HepG2 (cell line): ENCODE results near the gene ENDOG. TPM values are rescaled to one million over a fixed set of nuclear protein-coding genes. Genes with fewer than 3 reads are reported as not detected.

Source experiments
- GPN1 ChIP-seq: sonication (generic); formaldehyde crosslinking; IDR thresholded peaks from 2 replicates; pipeline ENCODE4 v1.5.1; 2020; ENCODE audit warnings: missing genetic modification reagents, borderline replicate concordance
- MAFK ChIP-seq, 2 experiments: IDR thresholded peaks in 1 of 2; conservative IDR thresholded peaks in 1 of 2; 2 replicates each; pipeline ENCODE4 v1.6.1; 2011; ENCODE audit warnings: improper control_type of control experiment in 2 of 2, low read length in 2 of 2
- NFE2L1 ChIP-seq: sonication (generic); formaldehyde crosslinking; IDR thresholded peaks from 2 replicates; pipeline ENCODE4 v1.4.0; 2020; ENCODE audit warnings: missing genetic modification reagents, mild to moderate bottlenecking, borderline replicate concordance
- POGK ChIP-seq: sonication (generic); formaldehyde crosslinking; conservative IDR thresholded peaks from 2 replicates; pipeline ENCODE4 v1.8.0; 2022; ENCODE audit warnings: mild to moderate bottlenecking, moderate library complexity, missing genetic modification reagents
- PRMT3 ChIP-seq: sonication (generic); formaldehyde crosslinking; IDR thresholded peaks from 2 replicates; pipeline ENCODE4 v1.8.1; 2022; ENCODE audit warnings: low read depth, mild to moderate bottlenecking, moderate library complexity, missing genetic modification reagents, borderline replicate concordance
- SNAPC5 ChIP-seq: sonication (generic); formaldehyde crosslinking; IDR thresholded peaks from 2 replicates; pipeline ENCODE4 v1.8.1; 2023; ENCODE audit warnings: mild to moderate bottlenecking, missing genetic modification reagents, borderline replicate concordance
- TARDBP ChIP-seq: sonication (generic); formaldehyde crosslinking; IDR thresholded peaks from 2 replicates; pipeline ENCODE4 v1.8.0; 2022; ENCODE audit warnings: mild to moderate bottlenecking, missing genetic modification reagents
- ZFP36L1 ChIP-seq: sonication (generic); formaldehyde crosslinking; IDR thresholded peaks from 2 replicates; pipeline ENCODE4 v1.8.0; 2022; ENCODE audit warnings: mild to moderate bottlenecking, missing genetic modification reagents, moderate library complexity
- ZKSCAN8 ChIP-seq: IDR thresholded peaks from 2 replicates; pipeline ENCODE4 v1.6.1; 2016; ENCODE audit warnings: borderline replicate concordance, missing genetic modification reagents, missing compliant biosample characterization
- ZNF407 ChIP-seq: sonication (generic); formaldehyde crosslinking; IDR thresholded peaks from one replicate; pipeline ENCODE4 v1.5.1; 2020; ENCODE audit warnings: mild to moderate bottlenecking, missing genetic modification reagents; ENCODE audit errors: not compliant biosample characterization
- ZNF788 ChIP-seq: sonication (generic); formaldehyde crosslinking; IDR thresholded peaks from 2 replicates; pipeline ENCODE4 v1.5.0; 2020; ENCODE audit warnings: mild to moderate bottlenecking, missing genetic modification reagents, borderline replicate concordance
- ZSCAN29 ChIP-seq: sonication (generic); formaldehyde crosslinking; conservative IDR thresholded peaks from 2 replicates; pipeline ENCODE4 v1.4.0; 2020; ENCODE audit warnings: mild to moderate bottlenecking, missing genetic modification reagents
- ZXDC ChIP-seq: sonication (generic); formaldehyde crosslinking; IDR thresholded peaks from 2 replicates; pipeline ENCODE4 v1.5.0; 2020; ENCODE audit warnings: mild to moderate bottlenecking, missing genetic modification reagents
- polyA plus RNA-seq, 8 experiments: library from polyadenylated mRNA; depleted of rRNA in 3 of 8; stranded (reverse) in 7 of 8; unstranded in 1 of 8; fragments of >200 nt; fragmentation: Illumina TruSeq in 4 of 8; extraction: Trizol in 4 of 8; gene quantifications; 2 replicates each; pipeline versions ENCODE4 v1.2.1 to v1.2.3, GENCODE V29; 2011 to 2016; ENCODE audit warnings: low read depth in 4 of 8, missing spikeins in 1 of 8, mixed read lengths in 1 of 8; ENCODE audit not compliant: insufficient read depth in 1 of 8
- total RNA-seq, 5 experiments: library from RNA; depleted of rRNA; stranded (reverse); fragments of >200 nt; fragmentation: Illumina TruSeq; extraction: Trizol; gene quantifications; 2 replicates each; pipeline ENCODE4 v1.2.3, GENCODE V29; 2016; ENCODE audit warnings: low read depth in 1 of 5

ENDOG gene
- total and polyA plus RNA-seq, 2 of the 13 experiments (the other 11 are each of a cell fraction or from before 2014, with no cell fraction given), result 26.3 to 28.8 TPM

- TF ChIP-seq ZNF407 (CRISPR knock-in tag), result no peak
- peak; percentile 73; the same call in 1 of the 2 replicates for TF ChIP-seq ZSCAN29 (CRISPR knock-in tag)
- TF ChIP-seq POGK (CRISPR knock-in tag), result no peak
- peak; percentile 25; the same call in 1 of the 2 replicates for TF ChIP-seq ZNF788 (CRISPR knock-in tag)
- TF ChIP-seq TARDBP, result peak; percentile 47; the same call in 1 of the 2 replicates
- TF ChIP-seq PRMT3 (CRISPR knock-in tag), result no peak
- TF ChIP-seq ZXDC (CRISPR knock-in tag), result no peak
- no peak for TF ChIP-seq ZFP36L1 (CRISPR knock-in tag)
- TF ChIP-seq ZKSCAN8, result 0 out of 2 replicates have a peak, but pooled peaks have one; percentile 28
- no peak for TF ChIP-seq SNAPC5 (CRISPR knock-in tag)
- no peak for TF ChIP-seq NFE2L1 (CRISPR knock-in tag)
- no peak for TF ChIP-seq MAFK (conservative IDR thresholded peaks at IDR 0.05 in 1 of 2, IDR thresholded peaks at IDR 0.05 in 1 of 2; ENCODE audit: low read length in 2 of 2)
- TF ChIP-seq GPN1 (CRISPR knock-in tag), result no peak
These were observed 20.0 kb downstream of the ENDOG start (continued) for GRCh38 chr9:128838338-128838737.
